Measurements from ENCODE around the gene AVL9.

AVL9 gene

DNA sequence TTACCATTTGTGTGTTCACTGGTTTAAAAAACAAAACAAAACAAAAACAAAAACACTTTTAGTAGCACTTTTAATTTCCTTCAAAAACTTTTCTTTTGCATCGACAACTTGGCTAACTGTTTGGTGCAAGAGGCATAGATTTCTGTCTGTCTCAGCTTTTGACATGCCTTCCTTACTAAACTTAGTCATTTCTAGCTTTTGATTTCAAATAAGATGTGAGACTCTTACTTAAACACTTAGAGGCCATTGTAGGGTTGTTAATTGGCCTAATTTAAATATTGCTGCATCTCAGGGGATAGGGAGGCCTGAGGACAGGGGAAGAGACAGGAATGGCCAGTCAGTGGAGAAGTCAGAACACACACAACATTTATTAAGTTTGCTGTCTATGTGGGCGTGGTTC is 66.3 kb downstream of the AVL9 start:
- no peak overlapping the region for H3K4me3 ChIP-seq (ENCODE audit: low read depth, low read length)
- TF ChIP-seq, protein P1, sequence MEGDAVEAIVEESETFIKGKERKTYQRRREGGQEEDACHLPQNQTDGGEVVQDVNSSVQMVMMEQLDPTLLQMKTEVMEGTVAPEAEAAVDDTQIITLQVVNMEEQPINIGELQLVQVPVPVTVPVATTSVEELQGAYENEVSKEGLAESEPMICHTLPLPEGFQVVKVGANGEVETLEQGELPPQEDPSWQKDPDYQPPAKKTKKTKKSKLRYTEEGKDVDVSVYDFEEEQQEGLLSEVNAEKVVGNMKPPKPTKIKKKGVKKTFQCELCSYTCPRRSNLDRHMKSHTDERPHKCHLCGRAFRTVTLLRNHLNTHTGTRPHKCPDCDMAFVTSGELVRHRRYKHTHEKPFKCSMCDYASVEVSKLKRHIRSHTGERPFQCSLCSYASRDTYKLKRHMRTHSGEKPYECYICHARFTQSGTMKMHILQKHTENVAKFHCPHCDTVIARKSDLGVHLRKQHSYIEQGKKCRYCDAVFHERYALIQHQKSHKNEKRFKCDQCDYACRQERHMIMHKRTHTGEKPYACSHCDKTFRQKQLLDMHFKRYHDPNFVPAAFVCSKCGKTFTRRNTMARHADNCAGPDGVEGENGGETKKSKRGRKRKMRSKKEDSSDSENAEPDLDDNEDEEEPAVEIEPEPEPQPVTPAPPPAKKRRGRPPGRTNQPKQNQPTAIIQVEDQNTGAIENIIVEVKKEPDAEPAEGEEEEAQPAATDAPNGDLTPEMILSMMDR (IDR thresholded peaks at IDR 0.05; ENCODE audit: low read depth, low read length): no peak

DNA sequence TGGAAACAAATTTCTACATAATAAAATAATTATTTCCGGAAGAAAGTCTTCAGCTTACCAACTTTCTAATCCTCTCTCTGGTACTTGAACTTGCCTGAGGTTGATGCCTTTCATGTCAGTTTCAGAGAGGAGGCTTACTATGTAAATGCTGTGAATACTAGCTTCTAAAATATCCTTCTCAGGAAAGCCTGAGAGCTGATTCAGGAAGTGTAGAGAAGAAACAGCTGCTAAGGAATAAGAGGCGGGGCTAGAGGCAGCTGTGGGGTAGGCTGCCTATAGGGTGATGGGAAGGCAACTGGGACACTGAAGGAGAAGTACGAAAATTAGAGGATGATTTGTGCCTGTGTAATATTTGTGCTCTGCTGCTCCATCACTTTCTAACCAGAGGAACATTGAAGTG is 69.3 kb downstream of the AVL9 start:
- H3K4me3 ChIP-seq (ENCODE audit: low read depth, low read length): no peak overlapping the region
- TF ChIP-seq, protein P1 (IDR thresholded peaks at IDR 0.05; ENCODE audit: low read depth, low read length): no peak

- no peak overlapping the region for H3K4me3 ChIP-seq (ENCODE audit: low read depth, low read length)
- TF ChIP-seq, protein P1 (IDR thresholded peaks at IDR 0.05; ENCODE audit: low read depth, low read length): no peak
These were observed 74.3 kb downstream of the AVL9 start for GRCh38 chr7:32569388-32570289.

DNA sequence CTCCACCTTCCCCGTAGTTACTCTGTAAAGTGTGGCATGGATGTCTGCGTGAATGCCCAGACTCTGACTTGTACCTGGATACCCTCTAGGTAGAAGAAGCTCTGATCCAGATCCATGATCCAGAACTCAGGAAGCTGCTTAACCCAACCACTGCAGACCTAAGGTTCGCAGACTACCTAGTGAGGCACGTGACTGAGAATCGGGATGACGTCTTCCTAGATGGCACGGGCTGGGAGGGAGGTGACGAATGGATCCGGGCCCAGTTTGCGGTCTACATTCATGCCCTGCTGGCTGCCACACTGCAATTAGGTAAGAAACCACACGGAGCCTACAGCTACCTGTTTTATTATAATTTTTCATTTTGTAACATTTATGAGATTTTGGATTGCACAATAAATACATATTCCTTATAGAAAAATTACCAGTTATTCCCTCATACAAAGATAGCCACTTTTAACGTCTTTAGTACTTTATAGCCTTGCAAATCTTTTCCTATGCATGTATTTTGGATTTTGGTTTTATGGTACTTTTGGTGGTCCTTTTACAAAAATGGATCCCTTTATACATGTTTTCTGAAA is 77.9 kb downstream of the AVL9 start:
- H3K4me3 ChIP-seq (ENCODE audit: low read depth, low read length): no peak overlapping the region
- TF ChIP-seq, protein P1 (IDR thresholded peaks at IDR 0.05; ENCODE audit: low read depth, low read length): no peak

GRCh38 chr7:32574626-32575025 is 79.3 kb downstream of the AVL9 start:
- H3K4me3 ChIP-seq (ENCODE audit: low read depth, low read length): no peak overlapping the region
- TF ChIP-seq, protein P1 (IDR thresholded peaks at IDR 0.05; ENCODE audit: low read depth, low read length): no peak

DNA sequence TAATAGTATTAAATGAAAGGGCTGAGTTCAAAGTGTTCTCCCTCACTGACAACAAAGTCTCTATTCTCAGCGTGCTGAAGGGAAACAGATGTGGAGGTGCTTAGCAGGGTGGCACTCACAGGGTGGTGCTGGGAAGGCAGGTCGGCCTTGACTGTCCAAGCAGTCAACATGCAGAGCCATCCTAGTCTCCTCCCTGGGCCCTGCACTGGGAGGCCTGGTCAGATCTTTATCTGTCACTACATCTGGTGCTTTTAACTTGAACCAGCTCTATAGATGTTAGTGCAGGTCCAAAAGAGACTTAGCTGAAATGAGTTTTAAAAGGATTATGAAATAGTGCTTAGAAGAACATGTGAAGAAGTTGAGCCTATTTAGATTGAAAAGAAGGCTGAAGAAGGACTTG is 82.1 kb downstream of the AVL9 start:
- H3K4me3 ChIP-seq (ENCODE audit: low read depth, low read length): no peak overlapping the region
- TF ChIP-seq, protein P1 (IDR thresholded peaks at IDR 0.05; ENCODE audit: low read depth, low read length): no peak

DNA sequence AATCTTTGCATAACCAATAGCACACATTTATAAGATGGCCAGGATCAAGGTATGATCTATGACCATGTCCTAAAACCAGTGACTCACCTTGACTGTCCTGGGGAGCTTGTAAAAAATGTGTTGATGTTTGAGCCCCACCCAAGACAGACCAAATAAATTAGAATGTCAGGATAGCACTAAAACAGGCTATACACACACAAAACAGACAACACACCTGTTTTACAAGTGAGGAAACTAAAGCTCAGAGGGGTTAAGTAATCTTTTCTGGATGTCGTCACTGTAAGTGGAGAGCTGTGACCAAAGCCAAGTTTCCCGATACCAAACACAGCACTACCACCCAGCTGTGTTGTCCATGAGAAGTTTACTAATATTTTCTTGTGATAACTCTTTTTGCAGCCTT is 84.5 kb downstream of the AVL9 start:
- H3K4me3 ChIP-seq (ENCODE audit: low read depth, low read length): no peak overlapping the region
- TF ChIP-seq, protein P1 (IDR thresholded peaks at IDR 0.05; ENCODE audit: low read depth, low read length): no peak

All from WI38 (cell line).